Kidney (tissue), 14 donors: ENCODE results near the gene PFKP. TPM values are rescaled to one million over a fixed set of nuclear protein-coding genes. Genes with fewer than 3 reads are reported as not detected.

Experiments used
- DNase-seq, 5 donors: peaks; one replicate each; pipeline ENCODE4 v3.0.0-alpha.2; 2013 to 2020
- FAIRE-seq: peaks from 2 replicates; lab custom pipeline; 2012; peaks lifted over from hg19 to GRCh38; lab: Jason Lieb, UNC
- H3K27ac ChIP-seq, 2 donors: one replicate each; pipeline ENCODE4 v1.7.0; 2013; ENCODE audit warnings: low read depth in 2 of 2, low read length in 2 of 2, inconsistent platforms in 1 of 2
- H3K27me3 ChIP-seq: one replicate; pipeline ENCODE4 v1.7.1; 2013; ENCODE audit warnings: low read length, inconsistent platforms; ENCODE audit not compliant: control insufficient read depth, insufficient read depth
- H3K36me3 ChIP-seq, 3 donors: one replicate each; pipeline versions ENCODE4 v1.7.0 to v1.7.1; 2013; ENCODE audit warnings: low read length in 3 of 3, control low read depth in 1 of 3, inconsistent platforms in 1 of 3; ENCODE audit not compliant: insufficient read depth in 3 of 3, control insufficient read depth in 2 of 3
- H3K4me1 ChIP-seq, 3 donors: one replicate each; pipeline versions ENCODE4 v1.7.0 to v1.7.1; 2013; ENCODE audit warnings: low read length in 3 of 3, inconsistent platforms in 1 of 3, low read depth in 1 of 3; ENCODE audit not compliant: control insufficient read depth in 2 of 3, insufficient read depth in 2 of 3
- H3K4me3 ChIP-seq, 3 donors: one replicate each; pipeline versions ENCODE4 v1.7.0 to v1.8.1; 2013; ENCODE audit warnings: low read length in 3 of 3, control low read depth in 1 of 3, inconsistent platforms in 1 of 3
- H3K9ac ChIP-seq, 3 donors: one replicate each; pipeline versions ENCODE4 v1.7.0 to v1.7.1; 2013; ENCODE audit warnings: low read length in 3 of 3, control low read depth in 1 of 3, inconsistent platforms in 1 of 3
- H3K9me3 ChIP-seq, 3 donors: one replicate each; pipeline versions ENCODE4 v1.7.0 to v1.7.1; 2013; ENCODE audit warnings: low read length in 3 of 3, control low read depth in 1 of 3, inconsistent platforms in 1 of 3; ENCODE audit not compliant: control insufficient read depth in 2 of 3, insufficient read depth in 1 of 3
- CTCF ChIP-seq: IDR thresholded peaks from 3 replicates; pipeline ENCODE4 v1.5.1; 2012; ENCODE audit warnings: mild to moderate bottlenecking, moderate library complexity, borderline replicate concordance; ENCODE audit not compliant: insufficient read depth; ENCODE audit errors: extremely low read depth
- intact Hi-C: fragments of 100-400 bp; cut with DNase I; formaldehyde crosslinking; loops from one replicate; pipeline ENCODE4 v1.11.1; 2022
- polyA plus RNA-seq: library from polyadenylated mRNA; stranded (reverse); fragments of 350-450 nt; fragmentation: Illumina TruSeq; extraction: RNeasy Lipid Tissue Mini Kit (QIAGEN cat#74804); gene quantifications from one replicate; pipeline ENCODE4 v1.2.3, GENCODE V29; 2014; ENCODE audit warnings: low read depth, low replicate concordance; ENCODE audit not compliant: insufficient read depth
- total RNA-seq: library from RNA; stranded (reverse); fragmentation: NEBNext Ultra II Directional; extraction: Animal tissue kit (Norgen Biotek cat#: 25700); gene quantifications from one replicate; pipeline ENCODE4 v1.2.1, GENCODE V29; 2021
- donor health status: control.
- donor health status: control.
- donor health status: control.
- donor health status: control.
- donor health status: control.
- donor health status: DM: yes; HTN: yes; CAD: no.
- donor health status: Normal renal cell carcinoma (clear cell type).

Gene PFKP
- total and polyA plus RNA-seq, 2 donors from 2014 or later: 51.2 to 139 TPM

DNA sequence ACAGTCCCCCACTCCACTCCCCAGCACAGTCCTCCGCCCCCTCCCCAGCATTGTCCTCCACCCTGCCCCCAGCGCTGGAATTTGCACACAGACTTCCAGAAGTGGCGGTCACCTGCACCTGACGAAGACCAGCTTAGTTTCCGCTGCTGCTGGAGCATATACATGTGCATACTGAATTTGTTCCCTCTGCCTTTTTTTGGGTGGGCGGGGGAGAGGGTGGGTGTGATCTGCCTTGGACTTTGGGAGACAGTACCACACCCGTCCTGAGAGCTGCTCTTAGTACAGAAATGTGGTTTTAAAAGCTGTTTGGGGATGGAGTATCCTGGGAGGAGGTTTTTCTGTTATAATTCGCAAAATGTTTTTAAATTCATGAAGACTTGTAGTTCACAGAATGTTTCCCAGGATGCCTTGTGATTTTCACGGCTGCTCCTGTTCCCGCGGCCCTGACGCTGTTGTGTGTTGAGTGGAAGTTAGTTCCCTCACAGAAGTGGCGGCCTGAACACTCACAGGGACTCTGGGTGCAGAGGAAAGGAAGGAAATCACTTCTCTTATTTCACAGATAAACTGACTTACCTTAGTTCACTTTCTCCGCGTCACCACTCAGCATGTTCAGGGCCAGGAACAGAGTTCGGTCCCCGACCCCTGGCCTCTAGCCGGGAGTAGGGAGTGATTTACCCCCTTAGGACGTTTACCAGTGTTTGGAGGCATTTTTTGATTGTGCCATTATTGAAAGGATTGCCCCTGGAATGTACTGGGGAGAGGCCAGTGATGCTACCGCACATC, 18.6 kb downstream of the PFKP start:
- no peak overlapping the region for H3K4me3 ChIP-seq
- intact Hi-C loops: no loop called here
- H3K9ac ChIP-seq: no peak overlapping the region
- TF ChIP-seq CTCF: no peak
- H3K27me3 ChIP-seq: no peaks in the 10 kb centered on the region
- H3K4me1 ChIP-seq: no peaks in the 10 kb centered on the region
- FAIRE-seq: no peak
- H3K27ac ChIP-seq: no peak overlapping the region
- DNase-seq: peak in 1 of 5 donors; percentile 47
- no peaks in the 10 kb centered on the region for H3K9me3 ChIP-seq
- H3K36me3 ChIP-seq: no peaks in the 10 kb centered on the region

DNA sequence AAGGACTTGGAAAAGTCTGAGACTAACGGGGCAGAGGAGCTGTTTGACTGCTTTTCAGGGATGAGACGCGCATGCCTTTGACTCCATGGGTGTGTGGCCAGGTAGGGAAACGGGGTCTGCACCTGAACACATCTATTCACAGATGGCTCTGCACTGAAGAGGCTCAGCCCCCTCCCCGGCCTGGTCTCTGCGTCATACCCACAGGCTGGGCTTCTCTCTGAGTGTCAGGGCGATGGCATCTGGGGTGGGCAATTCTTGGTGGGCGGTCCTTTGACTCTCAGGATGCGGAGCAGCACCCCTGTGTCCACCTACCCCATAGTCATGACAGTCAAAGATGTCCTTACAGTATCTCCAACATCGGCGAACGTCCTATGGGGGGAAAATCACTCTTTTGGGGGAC, 23.0 kb downstream of the PFKP start:
- no peaks in the 10 kb centered on the region for H3K36me3 ChIP-seq
- H3K27ac ChIP-seq: peak overlapping the region; percentile 21 to 75
- no peak overlapping the region for H3K4me3 ChIP-seq
- no peak for TF ChIP-seq CTCF
- intact Hi-C loops: no loop called here
- no peaks in the 10 kb centered on the region for H3K9me3 ChIP-seq
- DNase-seq (peak in 1 of 5 donors; percentile 32), FAIRE-seq (no peak)
- no peaks in the 10 kb centered on the region for H3K27me3 ChIP-seq
- H3K4me1 ChIP-seq: peaks cover 0 to 5% (median 3%) of the 10 kb centered on the region in 3 donors
- peak overlapping the region in 1 of 3 donors; percentile 31 for H3K9ac ChIP-seq

GRCh38 chr10:3090914-3091787, 23.8 kb downstream of the PFKP start:
- DNase-seq (peak in 4 of 5 donors; percentile 73 to 85 (median 82)), FAIRE-seq (no peak)
- peak overlapping the region in 1 of 3 donors; percentile 31 for H3K9ac ChIP-seq
- no peak for TF ChIP-seq CTCF
- H3K4me1 ChIP-seq: peaks cover 3 to 8% (median 5%) of the 10 kb centered on the region in 3 donors
- H3K4me3 ChIP-seq: no peak overlapping the region
- intact Hi-C loops: no loop called here
- H3K27ac ChIP-seq: peak overlapping the region; percentile 21 to 75
- H3K9me3 ChIP-seq: no peaks in the 10 kb centered on the region
- H3K27me3 ChIP-seq: no peaks in the 10 kb centered on the region
- no peaks in the 10 kb centered on the region for H3K36me3 ChIP-seq
